ENCODE results near the gene GIPC3. TPM values are rescaled to one million over a fixed set of nuclear protein-coding genes. Genes with fewer than 3 reads are reported as not detected.

GIPC3 gene
- total RNA-seq, 4 donors from 2014 or later = 0.78 to 2.2 (median 0.97) TPM

GRCh38 chr19:3608750-3609322, 23.6 kb downstream of the GIPC3 start:
- Histone ChIP-seq H3K27me3 (peaks cover 13% of the 10 kb centered on the region), H3K4me1 (peaks cover 14 to 33% of the 10 kb centered on the region in 2 donors), H3K27ac (peak overlapping the region; percentile 29 to 79 (median 47)), H3K9me3 (no peaks in the 10 kb centered on the region), H3K36me3 (peaks cover 18 to 20% of the 10 kb centered on the region in 2 donors), H3K4me3 (replicated peaks in 1 of 3) (no peak overlapping the region)
- no peak for TF ChIP-seq CTCF (IDR thresholded peaks at IDR 0.05)
- no peak for TF ChIP-seq POLR2A (IDR thresholded peaks at IDR 0.05)
- 53 to 81% methylated on average over 7 to 12 of the region's 21 CpGs for WGBS, 2 donors
- intact Hi-C loops (cut with DNase I) = no loop called here
- DNase-seq = no peak

GRCh38 chr19:3609779-3610719, 24.8 kb downstream of the GIPC3 start:
- no peaks in the 10 kb centered on the region for H3K9me3 ChIP-seq
- 75 to 79% methylated on average over 19 to 23 of the region's 24 CpGs for WGBS, 2 donors
- intact Hi-C loops (cut with DNase I) = no loop called here
- H3K36me3 ChIP-seq = peaks cover 18 to 20% of the 10 kb centered on the region in 2 donors
- peaks cover 14 to 33% of the 10 kb centered on the region in 2 donors for H3K4me1 ChIP-seq
- no peak for DNase-seq
- H3K4me3 ChIP-seq (replicated peaks in 1 of 3) = no peak overlapping the region
- no peak for TF ChIP-seq CTCF (IDR thresholded peaks at IDR 0.05)
- no peak for TF ChIP-seq POLR2A (IDR thresholded peaks at IDR 0.05)
- H3K27me3 ChIP-seq = peaks cover 13% of the 10 kb centered on the region
- peak overlapping the region in 2 of 3 donors; percentile 45 to 79 for H3K27ac ChIP-seq

GRCh38 chr19:3610745-3611717, 25.8 kb downstream of the GIPC3 start:
- DNase-seq = no peak
- Histone ChIP-seq H3K4me1 (peaks cover 13 to 32% of the 10 kb centered on the region in 2 donors), H3K27me3 (peaks cover 12% of the 10 kb centered on the region), H3K4me3 (replicated peaks in 1 of 3) (no peak overlapping the region), H3K27ac (no peak overlapping the region), H3K9me3 (no peaks in the 10 kb centered on the region), H3K36me3 (peaks cover 18 to 20% of the 10 kb centered on the region in 2 donors)
- 82 to 92% methylated on average over 19 to 20 of the region's 41 CpGs for WGBS, 2 donors
- intact Hi-C loops (cut with DNase I) = no loop called here
- TF ChIP-seq CTCF (IDR thresholded peaks at IDR 0.05) = no peak
- TF ChIP-seq POLR2A (IDR thresholded peaks at IDR 0.05) = no peak

- Histone ChIP-seq H3K27me3 (peaks cover 3% of the 10 kb centered on the region), H3K9me3 (no peaks in the 10 kb centered on the region), H3K4me3 (replicated peaks in 1 of 3) (no peak overlapping the region), H3K27ac (no peak overlapping the region), H3K36me3 (peaks cover 18 to 20% of the 10 kb centered on the region in 2 donors), H3K4me1 (peaks cover 7 to 24% of the 10 kb centered on the region in 2 donors)
- intact Hi-C loops (cut with DNase I) = no loop called here
- no peak for DNase-seq
- TF ChIP-seq CTCF (IDR thresholded peaks at IDR 0.05) = no peak
- TF ChIP-seq POLR2A (IDR thresholded peaks at IDR 0.05) = no peak
- WGBS, 2 donors = 95 to 96% methylated on average over 28 to 36 of the region's 36 CpGs
Measured at GRCh38 chr19:3611841-3612240, 26.6 kb downstream of the GIPC3 start.

Measured in thyroid gland (tissue), 4 donors.